GM19035 (cell line): ENCODE data around the gene SPRR2G.
"Not testable (repeated sequence)": the region's sequence is repeated elsewhere in the genome, so short reads cannot be mapped to it uniquely, and the experiment has no call there.

ENCODE experiments used
- ATAC-seq: cut with Tn5 transposase; IDR thresholded peaks from one replicate; pipeline ENCODE4 v1.9.1; 2021; ENCODE audit not compliant: unreplicated experiment

The SPRR2G gene

GRCh38 chr1:153119491-153119971, 31.2 kb downstream of the SPRR2G start:
- no peak for ATAC-seq

DNA sequence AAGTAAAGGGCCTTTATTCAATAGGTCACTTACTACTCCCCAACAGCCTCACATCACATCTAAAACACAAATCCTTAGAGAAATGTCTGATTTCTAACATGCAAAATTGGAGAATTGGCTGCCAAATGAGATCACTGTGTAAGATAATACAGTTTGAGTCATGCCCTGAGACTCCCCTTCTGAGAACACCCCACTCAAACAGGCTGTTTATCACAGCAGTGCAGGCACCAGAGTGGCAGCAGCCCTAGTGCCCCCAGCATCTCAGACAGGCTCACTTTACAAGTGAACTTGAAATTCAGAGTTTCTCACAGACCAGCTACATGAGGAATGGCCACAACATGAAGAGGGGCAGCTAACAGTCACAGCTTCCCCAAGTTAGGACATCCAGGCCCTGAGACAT, 35.4 kb downstream of the SPRR2G start:
- not testable (repeated sequence) for ATAC-seq

DNA sequence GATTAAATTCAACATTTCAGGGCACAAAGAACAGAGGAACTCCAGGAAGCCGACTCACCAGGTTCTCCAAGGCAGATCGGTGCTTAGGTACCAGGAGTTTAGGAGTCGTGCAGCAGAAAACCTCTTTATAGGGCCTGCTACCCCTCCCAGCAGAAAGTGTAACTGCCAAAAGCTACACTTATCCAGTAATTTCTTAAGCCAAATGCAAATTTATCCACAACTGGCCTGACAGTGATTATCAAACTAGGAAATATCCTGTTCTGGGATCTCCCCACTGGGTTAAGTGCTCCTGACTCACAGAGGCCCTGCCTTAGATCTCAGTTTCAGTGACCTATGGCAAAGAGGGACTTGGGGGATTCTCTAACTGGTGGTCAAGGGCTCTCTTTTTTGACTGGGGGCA, 37.3 kb downstream of the SPRR2G start, which contains the start of gene SPRR2F:
Gene SPRR2F (minus strand): TSS at position 101 of the 400 bp plus-strand sequence. CDS start 783 bp downstream, outside the sequence.
- ATAC-seq: no peak

DNA sequence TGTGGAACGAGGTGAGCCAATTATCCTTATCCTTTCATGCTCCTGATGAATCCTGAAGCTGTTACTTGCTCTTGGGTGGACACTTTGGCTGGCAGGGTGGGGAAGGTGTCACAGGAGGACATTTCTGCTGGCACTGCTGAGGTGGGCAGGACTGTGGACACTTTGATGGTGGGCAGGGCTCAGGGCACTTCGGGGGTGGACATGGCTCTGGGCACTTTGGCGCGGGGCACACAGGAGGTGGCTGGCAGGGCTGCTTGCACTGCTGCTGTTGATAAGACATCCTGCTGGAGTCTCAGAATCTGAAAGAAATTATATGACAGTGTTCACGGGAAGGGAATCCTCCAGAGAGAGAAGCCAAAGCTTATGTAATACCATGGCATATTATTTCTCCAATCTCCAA, 38.2 kb downstream of the SPRR2G start:
- not testable (repeated sequence) for ATAC-seq

GRCh38 chr1:153100245-153100644, 50.4 kb downstream of the SPRR2G start:
- no peak for ATAC-seq
